Upper lobe of right lung (tissue), 1 donor: ENCODE results near the gene NUDT21. TPM values are rescaled to one million over a fixed set of nuclear protein-coding genes. Genes with fewer than 3 reads are reported as not detected.

Source experiments
- ATAC-seq: fragments of 200-7000 bp; cut with Tn5 transposase; one replicate; pipeline ENCODE4 v1.9.1; 2020; ENCODE audit warnings: mild to moderate bottlenecking, moderate library complexity
- DNase-seq: peaks from one replicate; pipeline ENCODE4 v3.0.0-alpha.2; 2020
- H3K27ac ChIP-seq: fragments of 200-600 bp; one replicate; pipeline ENCODE4 v1.8.0; 2022
- H3K27me3 ChIP-seq: fragments of 200-600 bp; one replicate; pipeline ENCODE4 v1.8.0; 2022; ENCODE audit warnings: mild to moderate bottlenecking
- H3K36me3 ChIP-seq: fragments of 200-600 bp; one replicate; pipeline ENCODE4 v1.8.0; 2022
- H3K4me1 ChIP-seq: fragments of 200-600 bp; one replicate; pipeline ENCODE4 v1.8.0; 2022
- H3K4me3 ChIP-seq: fragments of 200-600 bp; one replicate; pipeline ENCODE4 v1.8.0; 2022; ENCODE audit warnings: mild to moderate bottlenecking
- H3K9me3 ChIP-seq: fragments of 200-600 bp; one replicate; pipeline ENCODE4 v1.8.0; 2022
- intact Hi-C: fragments of 100-400 bp; cut with DNase I; formaldehyde crosslinking; loops from one replicate; pipeline ENCODE4 v1.11.0; 2022
- total RNA-seq: library from RNA; stranded (reverse); fragmentation: NEBNext Ultra II Directional; extraction: Animal tissue kit (Norgen Biotek cat#: 25700); gene quantifications from one replicate; pipeline ENCODE4 v1.2.1, GENCODE V29; 2021
- TF ChIP-seq, protein P1 (sequence below): fragments of 200-600 bp; IDR thresholded peaks from one replicate; pipeline ENCODE4 v1.8.0; 2022; ENCODE audit warnings: antibody characterized with exemption
- donor health status: DM: no; HTN: yes; CAD: no; lungs with severe emphysema.

The NUDT21 gene
- total RNA-seq, 1 donor from 2014 or later, result 77.2 TPM

DNA sequence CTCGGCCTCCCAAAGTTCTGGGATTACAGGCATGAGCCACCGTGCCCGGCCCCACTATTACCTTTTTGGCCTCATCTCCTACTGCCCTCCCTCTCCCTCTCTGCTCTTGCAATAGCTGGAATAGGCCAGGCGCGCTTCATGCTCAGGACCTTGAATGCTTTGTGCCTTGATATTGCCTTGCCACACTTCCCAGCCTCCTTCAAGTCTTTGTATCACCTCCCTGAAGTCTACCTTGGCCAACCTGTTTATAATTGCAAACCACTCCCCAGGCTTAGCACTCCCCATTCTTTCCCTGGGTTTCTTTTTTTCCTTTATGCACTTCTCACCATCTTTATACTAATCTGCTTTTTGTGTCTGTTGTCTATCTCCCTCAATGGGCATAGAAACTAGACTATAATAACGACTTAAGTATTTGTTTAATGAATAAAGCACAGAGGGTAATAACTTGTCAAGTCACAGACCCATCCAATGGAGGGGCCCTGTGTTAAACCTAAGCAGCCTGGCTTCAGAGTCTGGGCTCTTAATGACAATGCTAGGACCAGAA lies 6.9 kb upstream of the NUDT21 start:
- Histone ChIP-seq H3K4me3 (no peak overlapping the region), H3K36me3 (peaks cover 95% of the 10 kb centered on the region), H3K4me1 (peaks cover 3% of the 10 kb centered on the region), H3K9me3 (no peaks in the 10 kb centered on the region), H3K27me3 (no peaks in the 10 kb centered on the region), H3K27ac (no peak overlapping the region)
- intact Hi-C loops, result no loop called here
- TF ChIP-seq, protein P1, sequence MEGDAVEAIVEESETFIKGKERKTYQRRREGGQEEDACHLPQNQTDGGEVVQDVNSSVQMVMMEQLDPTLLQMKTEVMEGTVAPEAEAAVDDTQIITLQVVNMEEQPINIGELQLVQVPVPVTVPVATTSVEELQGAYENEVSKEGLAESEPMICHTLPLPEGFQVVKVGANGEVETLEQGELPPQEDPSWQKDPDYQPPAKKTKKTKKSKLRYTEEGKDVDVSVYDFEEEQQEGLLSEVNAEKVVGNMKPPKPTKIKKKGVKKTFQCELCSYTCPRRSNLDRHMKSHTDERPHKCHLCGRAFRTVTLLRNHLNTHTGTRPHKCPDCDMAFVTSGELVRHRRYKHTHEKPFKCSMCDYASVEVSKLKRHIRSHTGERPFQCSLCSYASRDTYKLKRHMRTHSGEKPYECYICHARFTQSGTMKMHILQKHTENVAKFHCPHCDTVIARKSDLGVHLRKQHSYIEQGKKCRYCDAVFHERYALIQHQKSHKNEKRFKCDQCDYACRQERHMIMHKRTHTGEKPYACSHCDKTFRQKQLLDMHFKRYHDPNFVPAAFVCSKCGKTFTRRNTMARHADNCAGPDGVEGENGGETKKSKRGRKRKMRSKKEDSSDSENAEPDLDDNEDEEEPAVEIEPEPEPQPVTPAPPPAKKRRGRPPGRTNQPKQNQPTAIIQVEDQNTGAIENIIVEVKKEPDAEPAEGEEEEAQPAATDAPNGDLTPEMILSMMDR, result no peak
- ATAC-seq (no peak), DNase-seq (no peak)

DNA sequence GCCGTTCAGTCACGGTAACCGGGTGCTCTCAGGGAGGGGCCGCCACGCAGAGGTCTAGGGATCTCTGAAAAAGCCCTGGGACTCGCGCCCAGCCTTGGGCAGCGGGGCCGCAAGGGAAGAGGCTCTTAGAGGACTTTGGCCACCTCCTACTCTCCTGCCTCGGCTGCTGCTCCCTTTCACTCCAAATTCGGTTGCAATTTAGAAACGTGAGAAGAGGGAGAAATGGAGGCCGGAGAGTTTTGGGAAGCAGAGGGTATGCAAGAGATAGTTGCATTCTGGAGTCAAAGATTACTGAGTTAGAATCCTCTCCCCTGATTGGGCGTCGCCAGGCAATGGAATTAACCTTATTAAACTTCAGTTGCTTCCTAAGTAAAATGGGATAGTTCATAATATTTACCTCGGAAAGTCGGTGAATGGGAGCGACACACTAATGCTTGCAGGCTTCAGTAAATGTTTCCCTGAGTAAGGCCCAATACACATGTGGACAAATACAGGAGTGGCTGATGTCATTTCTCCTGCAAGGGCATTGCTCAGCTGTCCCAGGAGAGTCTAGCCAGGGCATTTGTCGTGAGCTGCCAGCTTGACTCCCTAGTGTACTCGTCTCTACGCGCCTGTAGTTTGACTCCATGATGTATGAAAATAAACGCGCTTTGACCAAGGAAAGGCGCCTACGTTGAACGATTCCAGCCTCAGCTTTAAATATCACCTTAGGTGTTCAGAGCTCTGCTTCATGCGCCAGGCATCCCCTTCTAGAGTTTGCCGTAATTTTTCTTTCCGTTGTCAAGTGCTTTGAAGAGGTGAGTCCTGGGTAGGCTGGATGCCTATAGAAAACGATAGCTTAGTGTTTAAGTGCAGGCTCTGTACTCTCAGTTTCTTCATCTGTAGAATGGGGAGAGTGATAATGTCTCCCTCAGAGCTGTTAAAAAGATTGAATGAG lies 889 bp upstream of the NUDT21 start:
- Histone ChIP-seq H3K9me3 (no peaks in the 10 kb centered on the region), H3K27me3 (no peaks in the 10 kb centered on the region), H3K4me3 (peak overlapping the region; percentile 82), H3K27ac (peak overlapping the region; percentile 84), H3K36me3 (peaks cover 39% of the 10 kb centered on the region), H3K4me1 (peaks cover 27% of the 10 kb centered on the region)
- intact Hi-C loops, result no loop called here
- DNase-seq (no peak), ATAC-seq (peak; percentile 64)
- TF ChIP-seq, protein P1, result no peak

DNA sequence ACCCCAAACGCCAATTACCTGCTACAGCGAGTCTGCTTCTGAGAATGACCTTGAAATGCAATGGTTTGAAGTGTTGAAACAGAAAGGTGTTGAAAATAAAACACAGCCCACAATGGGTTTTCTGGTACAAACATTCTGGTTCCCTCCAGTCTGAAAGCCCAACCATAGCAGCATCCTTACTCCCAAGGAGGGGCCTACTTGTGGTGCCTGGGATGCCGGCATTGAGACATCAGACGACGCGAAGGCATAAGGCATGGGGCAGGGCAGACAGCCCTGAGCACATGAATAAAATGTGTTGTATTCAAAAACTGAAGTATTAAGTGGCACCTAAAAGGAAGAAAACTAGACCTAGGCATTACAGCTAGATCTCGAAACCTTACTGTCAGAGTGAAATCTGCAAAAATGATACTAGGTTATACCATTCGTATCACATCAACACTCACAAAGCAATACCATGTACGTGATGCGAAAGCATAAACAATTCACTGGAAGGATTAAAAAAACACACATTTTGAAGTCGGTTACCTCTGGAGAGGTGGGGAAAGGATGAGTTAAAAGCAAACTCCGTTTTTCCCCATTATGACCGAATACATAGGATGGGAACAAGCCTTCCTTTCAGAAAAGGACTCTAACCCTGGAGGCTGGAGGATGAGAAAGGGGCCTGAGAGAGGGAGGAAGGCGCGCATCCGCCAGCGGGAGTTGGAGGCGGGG lies 702 bp downstream of the NUDT21 start:
- peak overlapping the region; percentile 84 for H3K27ac ChIP-seq
- DNase-seq (no peak), ATAC-seq (no peak)
- intact Hi-C loops, result no loop called here
- H3K4me3 ChIP-seq, result peak overlapping the region; percentile 82
- H3K9me3 ChIP-seq, result no peaks in the 10 kb centered on the region
- peaks cover 39% of the 10 kb centered on the region for H3K36me3 ChIP-seq
- TF ChIP-seq, protein P1, result no peak
- H3K27me3 ChIP-seq, result no peaks in the 10 kb centered on the region
- peaks cover 27% of the 10 kb centered on the region for H3K4me1 ChIP-seq

DNA sequence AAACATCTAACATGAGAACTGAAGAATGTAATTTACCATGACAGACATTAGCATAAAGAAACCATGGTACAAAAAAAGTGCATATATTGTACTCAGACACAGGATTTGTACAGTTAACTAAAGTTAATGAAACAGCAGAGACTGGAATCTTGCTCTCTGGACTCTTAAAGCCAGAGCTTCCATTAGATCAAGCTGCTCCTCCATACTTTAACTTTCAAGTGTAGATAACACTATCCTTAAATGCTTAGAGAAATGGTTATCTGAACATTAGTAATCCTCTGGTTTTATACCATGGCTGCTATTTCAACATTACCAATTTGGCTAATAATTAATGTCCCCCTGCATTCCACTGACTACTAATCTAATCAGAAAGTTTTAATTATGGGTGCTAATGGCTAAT lies 3.1 kb downstream of the NUDT21 start:
- no peaks in the 10 kb centered on the region for H3K27me3 ChIP-seq

DNA sequence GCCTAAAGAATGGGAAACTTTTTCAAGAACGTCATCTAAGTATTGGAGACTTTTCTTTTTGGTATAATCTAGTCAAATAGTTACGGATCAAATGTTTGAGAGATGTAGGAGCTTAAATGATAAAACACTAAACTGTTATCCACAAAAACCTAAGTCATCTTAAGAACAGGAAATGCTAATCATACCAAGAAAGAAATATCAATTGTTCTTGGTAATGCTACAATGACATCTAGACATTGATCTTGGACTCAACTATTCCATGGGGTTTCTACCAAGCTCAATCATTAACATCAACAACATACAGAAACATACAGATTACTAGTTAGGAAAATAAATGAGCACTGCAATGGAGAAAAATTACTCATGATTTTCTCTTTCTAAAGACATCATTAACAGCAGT lies 3.8 kb downstream of the NUDT21 start:
- no peak overlapping the region for H3K27ac ChIP-seq
- H3K9me3 ChIP-seq, result no peaks in the 10 kb centered on the region
- TF ChIP-seq, protein P1, result no peak
- H3K27me3 ChIP-seq, result no peaks in the 10 kb centered on the region
- intact Hi-C loops, result no loop called here
- DNase-seq (no peak), ATAC-seq (no peak)
- H3K36me3 ChIP-seq, result peaks cover 25% of the 10 kb centered on the region
- H3K4me3 ChIP-seq, result no peak overlapping the region
- H3K4me1 ChIP-seq, result peaks cover 21% of the 10 kb centered on the region

More for the DNA sequence above, 3.1 kb downstream of the NUDT21 start:
- intact Hi-C loops, result no loop called here
- Histone ChIP-seq H3K27ac (no peak overlapping the region), H3K4me3 (no peak overlapping the region), H3K9me3 (no peaks in the 10 kb centered on the region), H3K4me1 (peaks cover 27% of the 10 kb centered on the region), H3K36me3 (peaks cover 25% of the 10 kb centered on the region)
- TF ChIP-seq, protein P1, result no peak
- no peak for DNase-seq
- ATAC-seq, result no peak
